Activated gamma-delta T cell treated with anti-CD3 and anti-CD28 coated beads, Interleukin-2, amount 50 U/mL, for 16 hours (primary cell): ENCODE data around the gene FAT3.

ENCODE experiments used
- DNase-seq: peaks from one replicate; pipeline ENCODE4 v3.0.0-alpha.2; 2020; ENCODE audit warnings: low read depth

Gene FAT3

DNA sequence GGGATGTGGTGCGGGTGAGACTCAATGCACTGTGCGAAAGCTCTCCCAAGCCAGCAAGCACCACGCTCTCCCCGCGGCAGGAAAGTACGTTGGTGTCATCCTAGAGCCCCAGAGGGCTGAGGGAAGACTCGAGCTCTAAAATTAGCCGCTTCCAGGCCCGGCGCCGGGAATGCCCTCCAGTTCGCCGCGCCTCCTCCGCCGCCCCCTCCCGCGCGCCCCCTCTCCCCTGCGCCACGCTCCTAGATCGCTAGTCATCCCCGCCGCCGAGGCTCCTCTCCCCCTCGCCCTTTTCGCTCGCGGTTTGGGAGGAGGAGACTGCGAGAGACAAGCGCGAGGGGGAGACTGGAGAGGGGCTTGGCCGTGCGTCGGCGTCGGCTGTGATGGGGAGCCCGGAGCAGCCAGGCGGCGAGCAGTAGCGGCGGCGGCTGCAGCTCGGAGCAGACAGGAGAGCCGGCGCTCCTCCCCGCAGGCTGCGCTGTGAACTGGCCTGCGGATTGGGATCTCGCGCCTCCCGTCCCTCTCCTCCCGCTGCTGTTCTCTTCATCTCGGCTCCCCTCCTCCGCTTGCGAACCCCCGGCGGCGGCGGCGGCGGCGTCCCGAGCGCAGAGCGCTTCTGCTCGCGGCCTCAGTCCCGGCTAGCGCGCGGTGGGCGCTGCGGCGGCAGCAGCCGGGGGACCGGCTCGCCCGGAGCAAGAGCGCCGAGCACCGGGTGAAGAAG lies at the start of gene FAT3:
Gene FAT3 (plus strand): TSS at position 412 of the 718 bp plus-strand sequence. CDS start 127,295 bp downstream, outside the sequence.
- no peak for DNase-seq

DNA sequence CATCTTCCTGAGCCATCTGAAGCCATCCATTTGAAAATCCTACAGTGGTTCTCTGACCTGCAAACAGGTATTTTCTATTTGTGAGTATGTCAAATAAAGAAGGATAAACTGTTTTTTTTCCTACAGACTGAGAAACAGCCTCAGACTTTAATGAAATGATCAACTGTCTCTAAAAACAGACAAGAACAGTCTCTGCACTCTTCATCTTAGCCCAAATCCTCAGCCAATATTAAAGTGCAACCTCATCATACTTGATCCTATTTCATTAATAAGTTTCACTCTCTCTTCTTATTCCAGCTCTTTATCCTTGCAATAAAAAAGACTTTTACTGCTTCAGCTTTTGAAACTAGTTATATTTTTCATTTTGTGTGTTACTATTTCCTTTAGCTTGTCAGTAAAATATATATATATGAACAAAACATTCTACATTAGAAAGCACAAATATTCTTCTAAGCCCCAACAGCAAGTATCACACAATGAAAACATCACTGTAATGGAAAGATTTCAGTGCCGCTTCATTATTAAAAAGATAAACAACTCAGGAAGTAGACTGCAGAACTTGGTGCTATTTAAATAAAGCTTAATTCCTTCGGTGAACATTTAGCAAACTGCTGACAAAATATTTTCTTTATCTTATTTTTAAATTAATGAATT lies 45.5 kb upstream of the FAT3 start:
- DNase-seq, result no peak

DNA sequence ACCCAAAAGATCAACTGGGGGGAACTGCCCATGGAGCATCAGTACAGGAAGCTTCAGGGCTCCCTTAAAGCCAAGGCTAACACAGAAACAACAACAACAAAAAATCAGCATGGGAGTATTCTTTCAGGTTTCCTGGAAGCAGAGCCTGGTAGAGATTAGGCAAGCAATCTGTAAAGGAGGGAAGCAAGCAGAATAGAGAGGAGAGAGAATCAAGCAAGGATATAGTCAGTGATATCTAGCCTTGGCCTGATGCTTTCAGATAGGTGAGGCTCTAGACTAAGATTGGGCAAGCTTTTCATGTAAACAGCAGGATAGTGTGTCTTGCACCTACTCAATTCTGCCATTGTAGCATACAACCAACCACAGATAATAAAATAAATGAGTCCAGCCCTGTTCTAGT lies 44.4 kb upstream of the FAT3 start:
- DNase-seq, result no peak

DNA sequence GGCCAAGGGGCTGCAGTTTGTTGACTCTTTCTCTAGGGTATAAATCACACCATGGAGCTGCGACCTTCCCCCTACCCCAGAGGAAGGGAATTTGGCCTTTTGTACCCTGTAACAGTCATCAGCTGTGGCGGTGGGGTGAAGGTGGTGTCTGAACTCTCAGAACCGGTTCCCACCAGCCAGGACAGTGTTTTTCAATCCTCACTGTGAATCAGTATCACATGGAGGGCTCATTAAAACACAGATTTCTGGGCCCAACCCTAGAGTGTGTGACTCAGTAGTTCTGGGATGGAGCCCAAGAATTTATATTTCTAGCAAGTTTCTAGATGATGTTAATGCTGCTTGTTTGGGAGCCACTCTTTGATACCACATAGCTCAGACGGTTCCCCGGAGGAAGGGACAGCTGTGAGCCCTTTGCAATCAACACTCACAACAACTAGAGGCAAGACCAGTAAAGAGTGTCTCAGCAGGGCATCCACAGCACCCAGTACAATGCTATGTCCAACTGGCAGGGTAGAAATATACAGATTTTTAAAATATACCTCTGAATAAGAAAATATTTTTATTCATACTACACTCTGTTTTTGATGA lies 43.9 kb upstream of the FAT3 start:
- no peak for DNase-seq

DNA sequence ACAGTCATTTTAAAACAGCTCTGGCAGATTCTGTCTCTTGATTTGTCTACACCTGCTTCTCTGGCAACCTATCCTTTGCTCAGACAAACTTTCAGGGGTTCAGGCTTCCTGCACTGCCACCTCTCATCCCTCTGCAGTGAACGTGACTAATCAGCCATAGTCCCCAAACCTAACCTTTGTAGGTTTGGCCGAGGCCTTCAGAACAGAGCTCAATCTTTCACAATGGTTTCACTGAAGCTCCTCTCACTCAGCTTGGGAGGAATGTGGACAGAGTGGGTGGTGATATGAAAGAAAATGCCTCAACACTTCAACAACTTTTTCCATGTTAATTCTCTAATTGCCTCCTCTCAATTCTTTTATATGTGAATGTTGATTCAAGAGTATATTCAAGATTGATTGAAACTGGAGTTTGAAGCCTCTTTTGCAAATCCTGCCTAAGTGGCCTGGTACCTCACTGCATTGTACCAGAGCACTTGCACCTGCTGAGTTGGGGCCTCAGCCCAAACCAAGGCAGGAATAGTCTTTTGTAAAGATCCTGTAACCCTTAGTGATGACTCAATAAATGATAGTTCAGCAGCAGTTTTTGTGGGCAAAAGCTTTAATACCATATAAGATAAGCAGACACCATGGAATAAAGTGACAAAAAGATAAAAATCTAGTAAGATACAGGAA lies 33.9 kb upstream of the FAT3 start:
- DNase-seq, result no peak

DNA sequence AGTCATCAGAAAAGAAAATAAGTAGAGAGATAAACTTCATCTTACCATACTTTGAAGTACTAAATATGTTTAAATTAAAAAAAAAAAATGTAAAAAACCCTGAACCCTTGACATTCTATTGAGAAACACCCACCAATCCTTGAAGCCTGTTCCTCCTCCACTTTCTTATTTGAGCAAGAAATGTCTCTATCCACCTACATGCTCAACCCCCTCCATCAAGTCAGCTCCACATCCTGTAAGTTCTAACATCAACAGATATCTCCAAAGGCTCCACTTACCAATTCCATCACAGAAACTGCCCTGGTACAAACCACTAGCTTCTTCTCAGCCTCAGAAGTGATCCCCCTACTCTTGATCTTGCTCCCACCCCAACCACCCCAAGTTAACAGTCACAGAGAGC lies 32.5 kb upstream of the FAT3 start:
- DNase-seq, result no peak

DNA sequence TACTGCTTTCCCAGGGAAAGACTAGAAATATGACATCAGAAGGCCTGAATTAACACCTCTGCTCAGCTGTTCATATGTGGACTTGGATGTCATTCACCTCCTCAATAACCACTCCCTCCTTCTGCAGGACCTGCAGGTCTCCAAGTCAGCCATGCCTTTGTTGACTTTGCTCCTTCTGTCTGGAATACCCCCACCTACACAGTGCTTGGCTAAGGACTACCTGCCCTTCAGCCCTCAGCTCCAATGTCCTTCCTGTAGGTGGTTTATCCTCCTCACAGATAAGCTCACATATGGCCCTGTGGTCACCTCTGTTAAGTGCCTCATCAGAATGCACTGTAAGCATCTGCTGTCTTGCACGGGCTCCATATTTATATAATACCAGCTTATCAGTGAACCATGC lies 26.4 kb upstream of the FAT3 start:
- no peak for DNase-seq

DNA sequence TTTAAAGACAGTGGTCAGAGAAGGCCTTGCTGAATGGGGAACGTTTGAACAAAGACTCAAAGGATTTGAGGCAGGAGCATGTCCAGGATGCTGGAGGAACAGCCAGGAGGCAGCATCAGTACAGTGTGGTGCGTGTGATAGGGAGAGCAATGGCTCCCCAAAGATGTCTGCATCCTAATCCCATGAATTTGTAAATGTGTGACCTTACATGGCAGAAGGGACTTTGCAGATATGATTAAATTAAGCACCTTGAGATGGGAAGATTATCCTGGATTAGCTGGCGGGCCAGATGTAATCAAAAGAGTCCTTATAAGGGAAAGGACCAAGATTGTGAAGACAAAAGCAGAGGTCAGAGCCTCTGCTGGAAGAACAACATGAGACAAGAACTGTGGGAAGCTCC lies 24.6 kb upstream of the FAT3 start:
- no peak for DNase-seq

DNA sequence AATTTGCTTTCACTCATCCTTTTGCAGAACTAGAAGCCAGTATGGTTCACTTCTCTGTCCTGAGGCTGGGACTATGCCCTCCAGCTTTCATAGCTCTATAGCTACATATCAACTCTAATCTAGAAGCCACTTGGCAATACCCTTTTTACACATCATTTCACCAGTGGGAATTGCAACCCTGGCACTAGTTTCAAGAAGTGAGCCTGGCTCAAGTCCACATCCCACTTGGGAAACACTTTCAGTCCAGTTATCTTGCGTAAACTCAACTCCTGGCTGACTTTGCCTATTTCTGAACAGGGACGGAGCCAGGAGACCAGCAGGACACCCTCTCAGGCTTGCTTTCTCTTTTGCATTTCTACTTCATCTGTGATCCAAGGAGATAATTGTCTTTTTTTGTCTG lies 19.9 kb upstream of the FAT3 start:
- no peak for DNase-seq

DNA sequence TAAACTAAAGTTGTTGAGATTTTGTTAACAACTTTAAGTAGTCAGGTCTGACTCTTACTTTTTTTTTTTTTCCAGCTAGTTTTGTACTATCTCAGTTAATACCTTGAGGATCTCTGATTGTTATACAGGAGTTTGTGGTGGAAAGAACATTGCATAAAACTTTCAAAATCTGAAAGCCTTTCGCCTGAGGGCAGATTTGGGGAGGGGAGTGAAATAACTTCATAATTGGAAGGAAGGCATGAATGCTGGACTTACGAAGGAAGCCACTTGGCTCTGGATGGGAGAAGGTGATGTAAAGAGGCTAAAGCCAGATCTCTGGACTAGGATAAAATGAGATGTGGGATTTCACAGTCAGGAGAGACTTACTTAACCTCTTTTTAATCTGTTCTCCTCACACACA lies 18.2 kb upstream of the FAT3 start:
- DNase-seq, result no peak

DNA sequence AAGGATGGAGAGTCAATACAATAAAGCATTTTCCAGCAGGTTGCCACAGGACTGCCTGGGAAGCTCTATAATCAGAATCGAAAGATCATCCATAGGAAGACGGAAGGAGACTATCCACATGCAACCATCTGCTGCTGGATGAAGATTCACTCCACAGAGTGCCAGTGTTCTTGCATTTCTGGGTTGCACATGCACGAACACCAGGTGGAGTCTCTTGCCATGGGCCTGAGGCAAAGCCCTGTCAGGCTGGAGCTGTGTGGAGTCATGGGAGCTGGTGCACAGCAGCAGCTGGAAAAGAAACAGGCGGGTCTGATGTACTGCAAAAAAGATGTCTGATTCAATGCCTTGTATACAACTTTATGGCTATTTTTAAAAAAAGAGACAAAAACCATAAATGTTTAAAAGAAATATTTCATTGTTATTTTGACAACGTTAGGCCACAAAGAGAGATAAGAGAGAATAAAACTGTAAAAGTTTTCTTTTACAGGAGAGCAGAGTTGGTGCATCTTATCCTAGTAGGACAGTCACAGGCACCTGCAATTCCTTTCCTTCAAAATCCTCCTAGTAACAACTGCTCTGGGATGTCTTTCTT lies 12.9 kb upstream of the FAT3 start:
- no peak for DNase-seq

DNA sequence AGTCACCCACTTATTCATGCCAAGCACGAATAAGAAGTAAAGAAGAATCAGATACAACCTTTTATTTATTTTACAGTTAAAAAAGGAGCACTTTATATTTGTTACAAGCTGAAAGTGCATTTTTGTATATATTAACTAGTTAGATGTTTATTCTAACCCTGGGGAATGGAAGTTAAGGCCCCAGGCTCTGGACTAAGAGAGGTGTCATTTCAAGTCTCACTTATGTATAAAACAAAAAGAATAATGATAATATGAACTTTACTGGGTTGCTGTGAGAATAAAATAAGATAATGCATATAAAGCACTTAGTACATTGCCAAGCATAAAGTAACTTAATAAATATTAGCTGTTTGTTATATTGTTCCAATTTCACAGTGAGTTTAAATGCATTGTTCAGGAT lies 12.1 kb upstream of the FAT3 start:
- DNase-seq, result no peak

DNA sequence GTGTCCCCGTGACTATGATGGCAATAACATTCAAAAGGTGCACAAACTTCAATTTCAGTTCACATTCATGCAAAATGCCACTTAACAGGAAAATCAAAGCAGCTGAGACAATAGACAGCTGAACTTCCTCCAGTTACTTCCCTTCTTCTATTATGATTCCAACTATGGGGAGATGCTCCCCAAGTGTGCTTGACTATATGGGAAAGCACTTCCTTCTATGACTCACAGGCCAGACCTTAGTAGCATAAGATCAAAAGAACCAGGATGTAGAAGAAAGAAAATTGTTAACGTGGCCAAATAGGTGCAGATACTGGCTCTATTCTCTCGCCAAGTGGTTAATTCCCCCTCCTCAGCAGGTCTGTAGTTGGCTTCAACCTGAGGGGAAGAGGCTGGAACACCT lies 7.8 kb upstream of the FAT3 start:
- no peak for DNase-seq

DNA sequence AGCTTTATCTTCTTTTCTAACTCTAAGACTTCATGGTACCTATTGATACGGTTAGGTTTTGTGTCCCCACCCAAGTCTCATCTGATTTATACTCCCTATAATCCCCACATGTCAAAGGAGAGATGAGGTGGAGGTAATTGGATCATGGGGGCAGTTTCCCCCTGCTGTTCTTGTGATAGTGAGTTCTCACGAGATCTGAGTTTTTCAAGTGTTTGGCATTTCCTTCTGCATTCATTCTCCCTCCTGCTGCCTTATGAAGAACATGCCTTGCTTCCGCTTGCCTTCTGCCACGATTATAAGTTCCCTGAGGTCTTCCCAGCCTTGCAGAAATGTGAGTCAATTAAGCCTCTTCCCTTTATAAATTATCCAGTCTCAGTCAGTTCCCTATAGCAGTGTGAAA lies 5.1 kb upstream of the FAT3 start:
- DNase-seq, result no peak

DNA sequence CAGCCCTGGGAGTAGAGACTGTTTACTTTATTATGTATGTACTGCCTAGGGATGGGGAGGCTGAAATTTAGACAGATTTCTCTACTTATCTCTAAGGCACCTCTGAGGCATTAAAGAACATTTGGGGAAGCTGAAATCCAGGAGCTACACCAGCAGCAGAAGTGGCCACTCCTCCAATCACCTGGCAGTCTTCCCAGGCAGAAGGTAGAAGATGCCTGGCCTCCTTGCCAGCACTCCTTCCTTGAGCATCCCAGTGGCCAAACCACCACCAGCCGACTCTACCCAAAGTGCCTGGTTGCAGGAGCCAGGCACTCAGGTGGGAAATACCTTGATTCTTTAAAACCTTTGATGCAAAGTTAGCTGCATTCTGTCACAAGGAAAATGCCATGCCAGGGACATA lies 1.9 kb upstream of the FAT3 start:
- no peak for DNase-seq

DNA sequence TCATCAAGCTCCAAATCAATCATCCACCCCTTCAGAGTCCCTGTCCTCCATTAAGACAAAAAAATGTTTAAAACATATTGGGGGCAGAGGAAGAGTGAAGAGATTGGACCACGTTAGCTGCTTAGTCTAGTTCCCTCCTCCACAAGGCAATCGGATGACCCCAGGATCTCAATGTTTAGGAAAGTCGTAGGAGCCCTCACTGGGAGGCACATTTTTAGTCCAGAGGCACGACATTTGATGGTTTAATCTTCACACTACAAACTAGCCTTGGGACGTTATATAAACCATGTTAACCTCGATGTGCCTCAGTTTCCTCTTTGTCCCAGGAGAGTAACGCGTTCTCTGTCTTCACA lies 588 bp upstream of the FAT3 start:
- no peak for DNase-seq

DNA sequence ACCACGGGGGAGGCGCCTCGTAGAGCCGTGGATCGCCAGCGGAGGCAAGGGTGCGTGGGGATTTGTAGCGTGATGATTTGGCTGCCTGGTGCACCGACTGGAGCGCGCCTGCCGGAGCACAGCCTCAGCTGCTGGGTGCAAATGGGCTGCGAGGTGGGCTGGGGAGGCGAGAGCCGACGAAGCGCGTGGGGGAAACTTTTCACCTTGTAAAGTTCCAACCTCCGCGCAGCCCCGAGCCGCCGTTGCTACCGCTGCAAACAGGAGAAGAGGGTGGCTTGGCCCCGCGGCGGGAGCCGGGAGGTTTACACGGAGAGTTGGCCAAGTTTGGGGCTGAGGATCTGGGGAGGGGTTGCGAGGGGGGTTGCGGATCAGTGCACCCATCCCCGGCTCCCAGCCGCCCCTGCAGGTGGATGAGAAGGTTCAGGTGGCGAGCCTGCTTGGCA lies 528 bp downstream of the FAT3 start:
- DNase-seq, result no peak

DNA sequence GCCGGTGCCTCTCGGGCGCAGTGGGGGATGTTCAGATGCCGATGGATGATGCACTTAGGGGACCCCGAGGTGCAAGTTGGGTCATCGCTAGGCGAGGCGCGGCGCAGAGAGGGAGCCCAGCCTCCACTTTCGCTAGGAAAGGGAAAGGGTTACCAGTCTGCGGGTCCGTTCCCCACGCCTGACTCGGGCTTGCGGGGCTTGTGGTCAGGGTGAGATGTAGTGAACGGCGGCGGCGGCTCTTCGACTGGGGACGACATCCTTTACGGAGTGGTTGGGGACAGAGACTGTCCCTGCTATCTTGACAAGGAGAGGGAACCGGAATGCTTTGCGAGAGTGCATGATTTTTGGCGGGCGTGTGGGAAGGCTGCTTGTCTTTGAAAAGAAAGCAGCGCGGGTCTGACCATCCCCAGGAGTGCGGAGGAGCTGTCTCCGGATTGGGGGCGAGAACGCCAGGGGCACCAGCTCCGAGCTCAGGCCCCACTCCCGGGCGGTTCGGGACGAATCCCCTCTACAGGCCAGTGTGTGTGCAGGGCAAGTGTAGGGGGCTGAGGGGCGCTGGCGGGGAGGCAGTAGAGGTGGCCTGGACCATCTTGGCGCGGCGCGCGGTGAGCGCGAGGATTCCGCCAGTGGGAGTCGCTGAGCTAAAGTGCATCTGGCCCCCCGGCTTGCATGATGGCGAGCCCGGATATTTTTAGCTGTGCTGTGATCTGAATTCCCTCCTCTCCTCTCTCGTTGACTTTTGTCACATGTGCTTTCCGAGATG lies 1.1 kb downstream of the FAT3 start:
- DNase-seq, result no peak

DNA sequence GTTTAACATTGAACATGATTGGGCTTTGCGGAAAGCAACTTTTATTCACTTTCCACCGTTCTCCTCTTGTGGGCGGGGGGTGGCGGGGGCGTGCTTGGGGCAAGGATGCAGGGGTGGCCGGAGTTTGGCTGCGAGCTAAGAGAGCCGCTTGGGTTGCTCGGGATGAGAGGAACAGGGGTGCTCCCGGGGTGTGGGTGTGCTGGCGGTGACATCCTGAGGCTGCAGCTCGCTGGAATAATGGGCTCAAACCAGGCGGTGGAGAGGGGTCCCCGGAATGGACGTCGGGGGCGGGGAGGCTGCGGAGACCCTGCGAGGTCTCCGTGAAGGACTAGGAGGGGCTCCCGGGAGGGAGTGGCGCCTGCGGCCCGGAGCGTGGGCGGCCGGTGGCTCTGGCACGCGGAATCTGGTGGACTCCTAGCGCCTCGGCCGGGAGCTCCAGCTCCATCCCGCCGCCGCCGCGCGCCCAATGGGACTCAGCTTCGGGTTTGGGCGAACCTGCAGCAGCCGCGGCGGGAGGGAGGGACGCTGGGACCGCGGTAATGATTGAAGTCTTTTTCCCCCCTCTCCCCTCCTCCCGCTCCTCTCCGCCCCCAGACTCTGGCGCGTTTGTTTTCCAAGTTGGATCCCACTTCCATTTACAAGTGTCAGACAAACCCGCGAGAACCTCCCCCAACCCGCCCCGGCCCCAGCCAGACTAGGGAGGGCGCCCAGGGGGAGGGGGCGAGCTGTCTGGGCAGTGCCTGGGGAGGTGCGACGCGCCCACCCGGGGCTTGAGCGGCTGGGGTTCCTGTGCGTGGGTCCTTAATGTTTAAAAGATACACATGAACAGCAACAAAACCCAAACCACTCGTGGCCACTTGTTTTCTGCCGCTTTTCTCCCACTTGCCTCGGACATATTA lies 2.0 kb downstream of the FAT3 start:
- DNase-seq, result no peak

DNA sequence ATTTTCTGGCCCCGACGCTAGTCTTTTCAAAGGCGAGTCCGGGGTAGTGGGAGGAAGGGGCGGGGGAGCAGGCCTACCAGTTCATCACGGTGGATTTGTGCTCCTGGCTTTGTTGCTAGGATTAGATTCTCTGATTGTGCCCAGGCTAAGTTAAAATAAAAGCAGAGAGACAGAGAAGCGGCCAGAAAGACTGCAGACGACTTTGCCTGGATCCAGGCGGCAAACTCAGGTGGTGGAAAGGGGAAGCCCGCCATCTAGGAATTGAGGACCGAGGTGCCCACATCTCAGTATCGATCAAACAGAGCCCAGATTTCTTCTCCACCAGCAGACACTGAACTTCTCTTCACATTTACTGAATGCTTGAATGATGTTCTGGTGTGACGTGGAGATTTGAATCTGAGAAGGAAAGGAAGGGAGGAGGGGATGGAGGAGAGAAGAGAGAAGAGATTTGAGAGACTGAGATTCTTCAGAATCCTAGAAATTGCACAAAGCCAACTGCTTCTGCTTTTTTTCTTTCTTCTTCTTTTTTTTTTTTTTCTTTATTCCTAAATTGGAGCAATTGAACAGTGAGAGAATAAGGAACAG lies 2.7 kb downstream of the FAT3 start:
- DNase-seq, result no peak
